NCI-H1930 (cell line): ENCODE data around the gene MYBPH.

Experiments used
- DNase-seq, 2 experiments: peaks; one replicate each; lab custom pipeline; 2025; lab: John Stamatoyannopoulos, UW

The MYBPH gene

GRCh38 chr1:203178821-203179666 lies 3.4 kb upstream of the MYBPH start:
- no peak for DNase-seq

DNA sequence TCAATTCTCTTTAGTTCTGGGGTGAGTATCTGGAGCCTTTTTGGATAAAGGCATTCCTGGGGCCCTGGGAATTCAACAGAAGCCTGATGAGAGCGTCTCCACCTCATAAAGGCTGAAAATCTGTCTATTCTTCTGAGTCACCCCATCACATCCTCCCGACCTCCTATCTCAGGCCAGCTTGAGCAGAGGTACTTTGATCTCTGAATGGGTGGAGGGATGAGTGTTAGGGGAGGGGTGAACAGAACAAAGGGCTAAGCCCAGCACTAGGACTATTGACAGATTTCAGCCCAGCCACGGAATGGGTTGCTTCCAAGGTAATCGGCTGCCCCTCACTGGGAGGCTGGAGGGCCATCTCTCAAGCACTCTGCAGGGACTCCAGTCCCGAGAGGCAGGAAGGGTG lies 2.5 kb upstream of the MYBPH start:
- no peak for DNase-seq

DNA sequence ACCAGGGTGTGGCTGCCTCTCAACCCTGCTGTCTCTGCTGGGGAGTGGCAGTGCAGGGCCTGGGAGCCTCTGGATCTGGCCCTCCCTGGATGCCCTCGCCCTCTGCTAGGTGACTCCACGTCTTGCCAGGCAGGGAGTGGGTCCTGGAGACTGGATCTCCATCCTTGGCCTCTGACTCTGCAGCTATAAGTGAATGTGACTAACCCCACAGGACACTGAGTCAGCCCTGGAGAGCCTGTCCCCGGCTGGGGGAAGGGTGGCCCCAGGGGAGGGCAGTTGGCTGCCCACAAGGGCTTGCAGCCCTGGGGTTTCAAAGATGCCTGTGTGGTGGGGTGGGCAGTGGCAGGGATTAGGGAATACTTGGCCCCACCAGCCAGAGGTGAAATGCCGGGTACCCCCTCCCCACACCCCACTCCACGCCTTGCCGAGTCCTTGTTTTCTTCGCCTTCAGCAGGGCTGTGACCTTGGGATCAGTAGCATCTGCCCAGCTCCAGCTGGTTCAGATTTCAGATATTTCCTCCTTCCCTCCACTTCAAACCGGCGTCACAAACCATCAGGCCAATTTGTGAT lies 1.9 kb upstream of the MYBPH start:
- DNase-seq: no peak

- no peak for DNase-seq
Measured at GRCh38 chr1:203177036-203177405, 1.4 kb upstream of the MYBPH start.

DNA sequence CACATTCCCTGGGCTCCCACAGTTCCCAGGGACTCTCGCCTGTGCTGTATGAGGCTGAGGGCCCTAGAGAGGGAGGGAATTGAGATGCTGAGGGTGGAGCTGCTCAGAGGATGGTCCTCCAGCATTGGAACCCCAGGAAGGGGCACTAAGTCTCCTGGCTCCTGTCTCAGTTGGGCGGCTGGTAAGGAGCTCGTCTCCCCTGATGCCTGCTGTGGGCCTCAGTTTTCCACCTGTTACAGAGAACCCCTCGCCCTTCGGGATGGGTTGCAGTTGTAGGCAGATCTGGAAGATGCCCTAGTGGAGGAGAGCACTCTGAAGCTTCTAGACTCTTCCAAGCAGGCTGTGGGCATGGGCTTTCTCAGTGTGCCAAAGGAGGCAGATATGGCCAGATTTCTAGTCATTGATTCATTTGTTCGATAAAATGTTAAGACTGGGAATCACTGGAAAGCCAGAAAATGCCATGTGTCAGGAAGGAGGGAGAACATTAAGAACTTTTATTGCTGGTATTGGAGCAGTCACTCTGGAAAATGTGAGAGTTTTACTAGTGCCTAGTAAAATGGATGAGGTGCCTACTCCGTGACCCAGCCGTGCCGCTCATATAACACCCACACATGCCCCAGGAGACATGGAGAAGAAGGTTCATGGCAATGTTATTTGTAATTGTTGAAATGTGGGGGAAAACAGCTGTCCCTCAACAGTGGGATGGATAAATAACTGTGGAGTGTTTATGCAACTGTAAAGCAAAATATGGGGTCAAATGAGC lies 828 bp upstream of the MYBPH start:
- DNase-seq: no peak

DNA sequence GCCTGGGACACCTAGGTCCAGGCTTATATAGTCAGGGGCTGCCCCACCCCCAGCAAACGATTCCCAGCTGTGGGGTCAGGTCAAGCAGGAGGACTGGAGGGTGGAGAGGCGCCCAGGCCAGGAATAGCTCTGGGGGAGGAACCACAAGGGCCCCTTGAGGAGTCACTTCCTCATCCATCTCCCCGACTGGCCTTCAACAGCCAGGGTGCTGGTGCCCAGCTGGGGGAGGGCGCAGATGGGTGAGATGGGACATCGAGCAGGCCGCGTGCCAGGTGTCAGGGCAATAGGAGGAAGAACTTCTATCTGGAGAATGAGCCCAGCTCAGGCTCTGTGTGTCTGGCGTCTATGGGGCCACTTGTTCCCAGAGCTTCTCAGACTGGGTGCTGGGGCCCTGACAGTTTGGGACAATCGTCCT lies 208 bp upstream of the MYBPH start:
- DNase-seq: no peak

- DNase-seq: no peak
Measured at GRCh38 chr1:203174324-203174985, 1.2 kb downstream of the MYBPH start.

DNA sequence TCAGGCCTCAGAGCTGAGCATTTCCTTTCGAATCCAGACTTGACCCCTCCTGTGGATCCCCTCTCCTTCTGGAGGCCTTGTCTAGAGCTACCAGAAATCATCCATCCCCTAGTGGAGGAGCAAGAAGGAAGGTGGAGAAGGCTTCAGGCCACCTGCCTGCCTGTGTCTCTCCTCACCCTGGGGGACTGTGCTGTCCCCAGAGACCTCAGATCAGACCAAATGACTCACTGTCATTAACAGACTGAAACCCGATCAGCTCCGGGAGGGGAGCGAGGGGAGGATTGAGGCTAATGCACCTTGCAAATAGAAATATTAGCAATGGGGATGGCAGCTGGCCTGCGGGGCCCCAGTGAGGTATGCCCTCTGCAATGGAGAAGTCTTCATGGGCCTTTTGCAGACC lies 2.1 kb downstream of the MYBPH start:
- DNase-seq: peak in 1 of 2 experiments; percentile 7

DNA sequence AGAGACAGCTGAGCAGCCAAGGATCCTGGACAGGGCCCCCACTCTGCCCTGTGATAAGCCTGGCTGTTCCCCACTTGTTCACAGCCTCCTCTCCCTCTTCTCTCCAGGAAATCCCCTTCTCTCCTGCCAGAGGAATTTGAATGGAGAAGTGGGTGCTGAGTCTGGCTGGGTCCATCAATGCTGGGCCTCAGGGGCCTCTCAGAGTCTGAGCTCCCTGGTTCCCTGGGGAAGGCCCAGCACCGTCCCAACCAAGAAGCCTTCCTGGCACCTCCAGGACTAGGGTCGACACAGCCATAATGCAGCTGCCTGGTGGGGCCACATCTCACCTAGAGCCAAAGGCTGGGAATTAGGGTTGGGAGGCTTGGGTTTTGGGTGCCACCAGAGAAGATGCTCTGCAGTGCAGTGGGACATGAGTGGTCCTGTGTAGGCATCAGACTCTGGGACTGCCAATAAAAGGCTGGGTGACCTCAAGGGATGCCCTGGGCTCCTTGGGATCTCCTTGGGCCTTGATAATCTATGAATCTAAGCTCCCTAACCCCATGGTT lies 2.5 kb downstream of the MYBPH start:
- DNase-seq: no peak

DNA sequence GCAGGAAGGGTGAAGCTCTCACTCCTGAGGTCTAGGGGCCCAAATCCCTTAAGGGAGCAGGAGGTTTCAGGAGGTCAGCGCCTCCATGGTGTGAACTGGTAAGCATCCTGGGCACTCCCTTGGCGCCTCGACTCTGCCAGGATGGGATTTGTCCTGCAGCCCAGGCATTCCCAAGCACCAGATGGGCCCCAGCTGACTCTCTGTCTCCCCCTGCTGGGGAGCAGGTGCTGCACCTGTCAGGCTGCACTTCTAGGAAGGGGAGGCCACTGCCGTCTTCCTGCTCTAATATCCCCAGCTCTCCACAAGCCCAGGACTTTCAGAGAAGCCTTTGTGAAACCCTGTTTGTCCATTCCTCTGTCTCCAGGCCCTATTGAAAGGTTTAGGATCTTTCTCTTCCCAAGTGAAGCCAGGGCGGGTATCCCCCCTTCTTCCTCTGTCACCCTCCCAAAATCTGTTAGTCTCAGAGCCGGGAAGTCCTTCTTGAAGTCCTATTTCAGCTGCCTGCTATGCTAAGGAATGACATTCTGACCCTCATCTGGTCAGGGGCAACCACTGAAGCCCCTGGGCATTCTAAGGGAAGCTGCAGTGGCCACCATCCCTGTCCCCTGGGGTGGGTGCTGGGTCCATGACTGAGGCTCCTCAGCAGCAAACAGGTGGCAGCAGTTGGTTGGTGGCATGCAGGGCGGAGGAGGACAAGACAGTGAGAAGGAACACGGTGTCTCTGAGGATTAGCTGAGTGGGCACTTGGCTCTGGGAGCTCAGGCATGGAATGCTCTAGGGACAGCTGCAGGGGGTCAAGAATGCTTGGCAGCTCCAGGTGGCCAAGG lies 3.2 kb downstream of the MYBPH start:
- DNase-seq: peak; percentile 17

GRCh38 chr1:203171341-203172183 lies 4.1 kb downstream of the MYBPH start:
- no peak for DNase-seq

GRCh38 chr1:203170625-203171330 lies 4.8 kb downstream of the MYBPH start:
- DNase-seq: no peak

- no peak for DNase-seq
Measured at GRCh38 chr1:203169770-203170520, 5.7 kb downstream of the MYBPH start.

DNA sequence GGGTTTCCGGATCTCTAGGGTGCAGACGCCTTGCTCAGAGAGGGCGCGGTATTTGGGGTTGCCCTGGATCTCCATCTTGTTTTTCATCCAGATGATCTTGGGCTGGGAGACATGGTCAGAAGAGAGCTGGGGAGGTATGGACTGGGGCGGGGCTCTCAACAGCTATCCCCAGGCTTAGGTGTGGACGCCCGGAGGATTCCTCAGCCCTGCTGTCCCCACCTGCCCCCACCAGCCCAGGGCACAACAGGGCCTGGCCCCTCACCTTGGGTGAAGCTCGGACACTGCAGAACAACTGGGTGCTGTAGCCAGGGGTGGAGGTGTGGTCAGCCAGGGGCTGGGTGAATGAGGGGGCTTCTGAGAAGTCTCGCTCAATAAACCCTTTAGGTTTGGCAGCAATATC lies 6.6 kb downstream of the MYBPH start:
- DNase-seq: no peak

DNA sequence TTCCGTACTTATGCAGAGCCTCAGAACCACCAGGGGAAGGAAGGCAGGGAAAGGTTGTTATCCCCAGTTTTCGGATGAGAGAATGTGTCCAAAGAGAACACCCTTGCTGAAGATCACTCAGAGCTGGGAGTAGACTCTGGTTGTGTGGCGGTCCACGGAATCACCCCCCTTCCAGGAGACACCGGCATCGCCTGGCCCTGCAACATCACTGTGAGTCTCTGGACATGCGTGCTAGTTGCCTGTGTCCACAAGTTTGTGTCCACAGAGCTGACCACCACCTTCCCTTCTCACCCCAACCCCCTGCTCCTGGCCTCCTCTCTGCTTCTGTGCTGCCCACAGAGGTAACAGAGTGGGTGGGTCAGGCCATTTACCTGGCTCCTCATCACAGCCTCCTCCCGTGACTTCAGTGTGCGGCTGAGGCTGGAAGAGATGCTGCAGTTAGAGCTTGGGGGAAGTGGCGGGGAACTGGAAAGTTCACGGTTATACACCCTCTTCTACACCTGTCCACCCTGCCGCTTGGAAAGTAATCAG lies 7.3 kb downstream of the MYBPH start:
- no peak for DNase-seq

GRCh38 chr1:203167913-203168200 lies 7.8 kb downstream of the MYBPH start:
- no peak for DNase-seq

GRCh38 chr1:203167026-203167912 lies 8.4 kb downstream of the MYBPH start:
- DNase-seq: no peak
